Glutamatergic neuron (in vitro differentiated cells): ENCODE data around the gene LRRC47. TPM values are rescaled to one million over a fixed set of nuclear protein-coding genes. Genes with fewer than 3 reads are reported as not detected.

Source experiments
- DNase-seq: peaks from one replicate; pipeline ENCODE4 v3.0.0; 2022
- H3K27ac Mint-ChIP-seq: one replicate; pipeline ENCODE4 v1.8.0; 2020; ENCODE audit warnings: mild to moderate bottlenecking, mixed read lengths, inconsistent platforms; ENCODE audit not compliant: unreplicated experiment
- H3K27me3 Mint-ChIP-seq: one replicate; pipeline ENCODE4 v1.8.0; 2020; ENCODE audit warnings: mild to moderate bottlenecking, moderate library complexity, mixed read lengths, inconsistent platforms; ENCODE audit not compliant: unreplicated experiment
- H3K36me3 Mint-ChIP-seq: one replicate; pipeline ENCODE4 v1.8.0; 2020; ENCODE audit warnings: mild to moderate bottlenecking, mixed read lengths, inconsistent platforms; ENCODE audit not compliant: unreplicated experiment
- H3K4me1 Mint-ChIP-seq: one replicate; pipeline ENCODE4 v1.8.0; 2020; ENCODE audit warnings: mild to moderate bottlenecking, low read depth, mixed read lengths, inconsistent platforms; ENCODE audit not compliant: unreplicated experiment
- H3K4me3 Mint-ChIP-seq: one replicate; pipeline ENCODE4 v1.8.0; 2020; ENCODE audit warnings: mild to moderate bottlenecking, mixed read lengths, inconsistent platforms; ENCODE audit not compliant: unreplicated experiment
- H3K9me3 Mint-ChIP-seq: one replicate; pipeline ENCODE4 v1.8.0; 2020; ENCODE audit warnings: mild to moderate bottlenecking, moderate library complexity, mixed read lengths, inconsistent platforms; ENCODE audit not compliant: unreplicated experiment
- total RNA-seq: library from RNA; stranded (reverse); fragmentation: NEBNext Ultra II Directional; extraction: Animal tissue kit (Norgen Biotek cat#: 25700); gene quantifications from one replicate; pipeline ENCODE4 v1.2.1, GENCODE V29; 2021; ENCODE audit not compliant: unreplicated experiment
- TF ChIP-seq, protein P1 (sequence below): fragments of 200-600 bp; sonication (generic); IDR thresholded peaks from one replicate; pipeline ENCODE4 v1.5.0; 2021; ENCODE audit not compliant: partially characterized antibody, unreplicated experiment

LRRC47 gene
- total RNA-seq, 1 donor from 2014 or later = 79.7 TPM

DNA sequence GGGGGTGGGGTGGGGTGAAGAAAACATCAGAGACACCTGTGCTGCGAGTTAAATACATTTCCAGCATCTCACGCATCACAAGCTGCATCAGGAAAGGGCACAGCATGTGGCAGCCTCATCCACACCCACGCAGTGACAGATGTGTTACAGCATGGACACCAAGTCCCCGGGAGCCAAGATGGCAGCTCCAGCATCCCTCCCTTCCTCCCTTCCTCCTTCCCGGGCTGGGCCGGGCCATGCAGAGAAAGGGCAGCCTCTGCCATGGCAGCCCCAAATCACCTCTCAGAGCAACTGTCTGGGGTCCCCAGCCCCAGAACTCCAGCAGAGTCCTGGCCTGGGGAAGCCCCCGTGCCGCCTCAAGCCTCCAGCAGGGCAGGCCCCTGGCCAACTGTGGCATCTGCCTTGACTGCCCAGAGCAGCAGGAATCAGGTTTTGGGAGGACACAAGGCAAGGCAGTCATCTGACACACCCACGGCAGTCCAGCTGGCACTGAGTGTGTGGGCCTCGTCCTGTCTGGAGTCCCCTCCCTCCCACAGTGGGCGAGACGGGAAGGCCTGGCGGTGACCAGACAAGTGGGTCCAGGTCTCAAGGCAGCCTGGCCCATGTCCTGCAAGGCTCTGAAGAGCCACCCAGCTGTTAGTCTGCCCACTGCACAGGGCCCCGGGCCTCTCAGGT, 17.6 kb downstream of the LRRC47 start:
- H3K4me1 Mint-ChIP-seq = peaks cover 13% of the 10 kb centered on the region
- H3K4me3 Mint-ChIP-seq = no peak overlapping the region
- H3K27ac Mint-ChIP-seq = no peak overlapping the region
- no peak for DNase-seq
- TF ChIP-seq, protein P1, sequence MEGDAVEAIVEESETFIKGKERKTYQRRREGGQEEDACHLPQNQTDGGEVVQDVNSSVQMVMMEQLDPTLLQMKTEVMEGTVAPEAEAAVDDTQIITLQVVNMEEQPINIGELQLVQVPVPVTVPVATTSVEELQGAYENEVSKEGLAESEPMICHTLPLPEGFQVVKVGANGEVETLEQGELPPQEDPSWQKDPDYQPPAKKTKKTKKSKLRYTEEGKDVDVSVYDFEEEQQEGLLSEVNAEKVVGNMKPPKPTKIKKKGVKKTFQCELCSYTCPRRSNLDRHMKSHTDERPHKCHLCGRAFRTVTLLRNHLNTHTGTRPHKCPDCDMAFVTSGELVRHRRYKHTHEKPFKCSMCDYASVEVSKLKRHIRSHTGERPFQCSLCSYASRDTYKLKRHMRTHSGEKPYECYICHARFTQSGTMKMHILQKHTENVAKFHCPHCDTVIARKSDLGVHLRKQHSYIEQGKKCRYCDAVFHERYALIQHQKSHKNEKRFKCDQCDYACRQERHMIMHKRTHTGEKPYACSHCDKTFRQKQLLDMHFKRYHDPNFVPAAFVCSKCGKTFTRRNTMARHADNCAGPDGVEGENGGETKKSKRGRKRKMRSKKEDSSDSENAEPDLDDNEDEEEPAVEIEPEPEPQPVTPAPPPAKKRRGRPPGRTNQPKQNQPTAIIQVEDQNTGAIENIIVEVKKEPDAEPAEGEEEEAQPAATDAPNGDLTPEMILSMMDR = no peak
- peaks cover 8% of the 10 kb centered on the region for H3K9me3 Mint-ChIP-seq
- no peaks in the 10 kb centered on the region for H3K36me3 Mint-ChIP-seq
- H3K27me3 Mint-ChIP-seq = peaks cover 5% of the 10 kb centered on the region

DNA sequence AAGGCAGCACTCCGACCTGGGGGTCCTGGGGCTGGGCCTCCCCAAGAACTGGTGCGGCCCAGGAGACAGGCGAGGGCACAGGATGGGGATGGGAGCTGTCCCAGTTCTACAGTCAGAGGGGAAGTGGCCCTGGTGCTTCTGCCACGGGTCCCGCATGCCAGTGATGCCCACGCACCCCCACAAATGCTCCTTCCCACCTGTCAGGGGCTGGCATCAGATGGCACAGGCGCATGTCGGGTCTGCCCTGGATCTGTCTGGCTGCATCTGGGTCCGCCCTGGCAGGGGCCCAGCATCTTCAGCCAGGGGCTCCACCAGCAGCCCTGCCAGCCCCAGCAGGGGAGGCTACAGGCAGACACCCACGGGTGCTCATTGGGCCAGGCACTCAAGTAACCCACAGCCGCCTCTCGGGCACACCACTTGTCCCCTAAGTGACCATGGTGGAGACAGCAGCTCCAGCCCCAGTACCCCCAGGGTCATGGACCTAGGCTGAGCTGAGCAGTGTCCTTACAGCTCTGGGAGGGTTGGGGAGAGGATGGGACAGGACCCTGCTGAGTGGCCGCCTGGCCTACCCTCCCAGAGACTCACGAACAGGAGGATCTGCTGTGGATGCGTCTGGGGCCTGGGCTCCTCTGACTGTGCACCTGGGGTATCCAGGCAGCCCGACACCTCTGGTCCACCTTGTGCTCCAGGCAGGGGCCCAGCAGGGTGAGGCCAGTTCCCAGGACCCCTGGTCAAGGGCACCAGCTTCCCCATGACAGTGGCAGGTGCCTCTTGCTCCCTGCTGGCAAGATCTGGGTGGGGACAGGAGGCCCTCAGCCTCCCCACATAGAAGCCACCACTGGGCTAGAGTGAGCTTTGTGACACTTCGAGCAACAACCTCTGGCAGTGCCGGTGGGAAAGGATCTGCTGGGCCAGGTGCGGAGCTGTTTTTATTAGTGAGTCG, 18.4 kb downstream of the LRRC47 start:
- no peak overlapping the region for H3K4me3 Mint-ChIP-seq
- H3K27me3 Mint-ChIP-seq = peaks cover 5% of the 10 kb centered on the region
- no peak for DNase-seq
- TF ChIP-seq, protein P1 = no peak
- peaks cover 8% of the 10 kb centered on the region for H3K9me3 Mint-ChIP-seq
- H3K4me1 Mint-ChIP-seq = peaks cover 13% of the 10 kb centered on the region
- no peaks in the 10 kb centered on the region for H3K36me3 Mint-ChIP-seq
- no peak overlapping the region for H3K27ac Mint-ChIP-seq

DNA sequence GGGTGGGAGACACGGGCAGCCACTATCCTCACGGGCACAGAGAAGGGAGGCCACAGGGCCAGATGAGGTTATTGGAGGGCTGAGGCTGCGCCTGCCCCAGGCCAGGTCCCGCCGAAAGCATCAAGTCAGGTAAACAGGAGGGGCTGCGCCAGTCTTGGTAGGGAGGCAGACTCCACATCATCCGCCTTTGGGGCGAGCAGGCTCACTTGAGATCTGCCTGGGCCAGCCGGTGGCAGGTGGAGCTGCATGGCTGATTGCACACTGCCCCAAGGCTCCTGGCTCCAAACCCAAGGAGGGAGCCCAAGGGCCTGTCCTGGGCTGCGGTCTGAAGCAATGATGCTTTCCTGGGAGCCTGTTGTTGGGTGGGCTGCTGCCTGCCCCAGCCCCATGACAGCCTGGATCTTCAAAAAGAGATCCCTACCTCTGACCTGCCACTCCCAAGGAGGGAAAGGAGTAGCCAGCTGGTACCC, 19.2 kb downstream of the LRRC47 start:
- Mint-ChIP-seq H3K27ac (no peak overlapping the region), H3K27me3 (peaks cover 5% of the 10 kb centered on the region), H3K4me3 (no peak overlapping the region), H3K9me3 (peaks cover 8% of the 10 kb centered on the region), H3K4me1 (peaks cover 13% of the 10 kb centered on the region), H3K36me3 (no peaks in the 10 kb centered on the region)
- DNase-seq = no peak
- TF ChIP-seq, protein P1 = no peak

DNA sequence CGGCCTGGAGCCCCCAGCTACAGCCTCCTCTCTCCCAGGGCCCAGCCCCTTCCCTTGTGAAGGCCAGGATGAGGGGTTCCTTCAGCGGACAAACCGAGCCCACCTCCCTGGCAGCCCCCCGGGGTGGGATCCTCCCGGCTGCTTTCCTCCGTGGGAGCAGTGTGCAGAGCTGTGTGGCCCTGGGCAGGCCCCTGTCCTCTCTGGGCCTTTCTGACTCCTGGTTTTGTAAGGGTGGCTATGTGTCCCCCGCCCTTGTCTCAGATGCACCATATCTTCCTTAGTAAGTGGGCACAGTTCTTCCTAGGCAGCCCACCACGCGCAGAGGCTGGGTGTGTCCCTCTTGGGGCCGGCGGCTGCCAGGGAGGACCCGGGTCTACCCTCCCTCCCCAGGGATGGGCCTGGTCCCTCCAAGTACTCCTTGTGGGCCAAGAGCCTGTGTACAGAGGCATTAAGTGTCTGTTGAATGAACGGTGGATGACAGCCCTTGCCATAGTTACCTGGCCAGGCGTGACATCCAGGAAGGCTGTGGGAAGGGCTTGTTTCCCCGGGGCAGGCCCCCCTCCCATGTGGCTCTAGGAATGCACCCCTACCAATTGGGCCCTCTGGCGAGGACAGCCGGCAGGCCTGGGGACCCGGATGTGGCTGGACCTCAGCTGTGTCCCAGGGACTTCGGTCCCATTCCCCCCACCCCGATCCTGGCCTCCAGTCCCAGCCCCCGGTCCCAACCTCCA, 19.9 kb downstream of the LRRC47 start:
- Mint-ChIP-seq H3K9me3 (peaks cover 8% of the 10 kb centered on the region), H3K27ac (no peak overlapping the region), H3K4me3 (no peak overlapping the region), H3K4me1 (peaks cover 13% of the 10 kb centered on the region), H3K36me3 (no peaks in the 10 kb centered on the region), H3K27me3 (peaks cover 4% of the 10 kb centered on the region)
- TF ChIP-seq, protein P1 = no peak
- DNase-seq = no peak
